RKO (cell line): ENCODE measurements around the gene ZNRD2.

ENCODE experiments used
- DNase-seq: peaks from one replicate; pipeline ENCODE4 v3.0.0-alpha.2; 2016; ENCODE audit warnings: low spot score

The ZNRD2 gene

DNA sequence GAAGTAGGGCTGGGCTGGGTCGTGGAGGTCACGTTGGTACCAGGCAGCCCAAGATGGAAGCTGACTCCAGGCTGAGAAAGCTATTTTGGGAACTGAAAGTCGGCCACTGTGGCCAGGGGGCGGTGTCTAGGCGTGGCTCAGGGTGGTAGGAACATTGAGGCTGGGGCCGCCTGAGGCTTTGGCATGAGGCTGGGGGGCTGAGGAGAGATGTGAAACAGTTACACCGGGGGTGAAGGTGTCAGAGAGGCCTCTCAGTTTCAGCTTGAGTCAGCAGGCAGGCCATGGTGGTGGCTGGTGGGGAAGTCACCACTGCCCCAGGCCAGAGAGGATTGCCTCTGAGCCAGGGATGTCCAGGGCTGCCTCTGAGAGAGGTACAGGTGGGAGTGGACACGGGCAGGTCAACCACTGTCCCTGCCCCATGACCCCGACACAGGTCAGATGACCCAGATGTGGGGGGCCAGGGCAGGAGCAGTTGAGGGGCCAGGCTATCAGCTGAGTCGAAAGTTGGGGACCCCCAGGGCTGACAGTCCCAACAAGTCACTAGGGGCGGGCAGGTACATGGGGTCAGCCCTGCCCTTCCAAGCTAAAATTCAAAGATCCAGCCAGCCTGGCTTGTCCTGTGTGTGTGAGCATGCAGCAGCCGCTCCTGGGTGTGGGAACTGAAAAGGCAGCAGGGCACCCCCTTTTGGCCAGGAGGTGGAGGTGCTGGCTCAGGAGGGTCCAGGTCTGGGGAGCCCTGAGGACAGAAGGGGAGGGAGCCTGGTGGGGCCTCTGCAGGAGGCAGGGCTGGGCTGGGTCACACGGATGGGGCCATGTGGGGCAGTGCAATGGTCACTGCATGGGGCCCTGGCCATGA, 18.1 kb downstream of the ZNRD2 start:
- DNase-seq: peak; percentile 40

DNA sequence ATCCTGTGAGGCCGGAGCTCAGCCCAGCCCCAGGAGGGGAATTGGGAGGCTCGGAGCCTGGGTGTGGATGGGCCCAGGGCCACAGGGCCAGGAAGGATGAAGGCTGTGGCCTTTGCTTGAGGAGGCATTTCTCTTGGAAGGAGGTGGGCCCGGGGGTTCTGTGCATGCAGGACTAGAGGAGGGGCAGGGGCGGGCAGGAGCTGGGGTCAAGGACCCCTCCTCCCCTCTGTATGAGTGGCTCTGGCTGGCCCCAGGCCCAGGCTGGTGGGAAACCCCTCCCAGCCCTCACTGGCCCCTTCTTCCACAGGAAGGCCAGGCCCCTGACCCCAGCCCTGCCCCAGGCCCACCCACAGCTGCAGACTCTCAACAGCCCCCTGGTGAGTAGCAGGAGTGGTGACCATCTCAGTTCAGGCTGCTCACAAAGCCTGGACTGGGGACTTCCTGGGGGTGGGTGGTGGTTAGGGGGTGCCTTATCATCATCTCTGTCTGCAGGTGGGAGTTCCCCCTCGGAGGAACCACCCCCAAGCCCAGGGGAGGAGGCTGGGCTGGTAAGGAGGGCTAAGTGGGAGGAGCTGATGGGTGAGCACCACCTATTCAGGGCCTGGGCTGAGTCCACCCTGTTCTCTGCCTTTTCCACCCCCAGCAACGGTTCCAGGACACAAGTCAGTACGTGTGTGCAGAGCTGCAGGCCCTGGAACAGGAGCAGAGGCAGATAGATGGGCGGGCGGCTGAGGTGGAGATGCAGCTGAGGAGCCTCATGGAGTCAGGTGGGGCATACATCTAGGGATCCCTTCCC, 19.4 kb downstream of the ZNRD2 start:
- DNase-seq: no peak

DNA sequence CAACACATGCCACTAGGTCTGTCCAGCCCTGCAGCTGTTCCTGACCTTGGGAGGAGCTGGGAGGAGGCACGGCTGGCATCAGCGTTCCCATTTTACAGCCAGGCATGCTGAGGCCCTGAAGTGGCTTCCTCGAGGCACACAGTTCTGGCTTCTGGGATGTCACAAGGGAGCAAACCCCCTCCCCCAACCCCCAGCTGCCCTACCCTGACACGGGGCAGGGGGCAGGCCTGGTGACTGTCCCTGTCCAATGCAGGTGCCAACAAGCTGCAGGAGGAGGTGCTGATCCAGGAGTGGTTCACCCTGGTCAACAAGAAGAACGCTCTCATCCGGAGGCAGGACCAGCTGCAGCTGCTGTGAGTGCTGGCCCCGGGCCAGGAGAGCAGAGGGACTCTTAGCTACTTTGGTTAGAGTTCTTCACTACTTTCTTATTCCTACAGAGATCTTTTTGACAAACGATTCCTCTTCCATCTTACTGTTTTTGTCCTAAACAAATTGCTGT, 20.0 kb downstream of the ZNRD2 start:
- peak; percentile 39 for DNase-seq

DNA sequence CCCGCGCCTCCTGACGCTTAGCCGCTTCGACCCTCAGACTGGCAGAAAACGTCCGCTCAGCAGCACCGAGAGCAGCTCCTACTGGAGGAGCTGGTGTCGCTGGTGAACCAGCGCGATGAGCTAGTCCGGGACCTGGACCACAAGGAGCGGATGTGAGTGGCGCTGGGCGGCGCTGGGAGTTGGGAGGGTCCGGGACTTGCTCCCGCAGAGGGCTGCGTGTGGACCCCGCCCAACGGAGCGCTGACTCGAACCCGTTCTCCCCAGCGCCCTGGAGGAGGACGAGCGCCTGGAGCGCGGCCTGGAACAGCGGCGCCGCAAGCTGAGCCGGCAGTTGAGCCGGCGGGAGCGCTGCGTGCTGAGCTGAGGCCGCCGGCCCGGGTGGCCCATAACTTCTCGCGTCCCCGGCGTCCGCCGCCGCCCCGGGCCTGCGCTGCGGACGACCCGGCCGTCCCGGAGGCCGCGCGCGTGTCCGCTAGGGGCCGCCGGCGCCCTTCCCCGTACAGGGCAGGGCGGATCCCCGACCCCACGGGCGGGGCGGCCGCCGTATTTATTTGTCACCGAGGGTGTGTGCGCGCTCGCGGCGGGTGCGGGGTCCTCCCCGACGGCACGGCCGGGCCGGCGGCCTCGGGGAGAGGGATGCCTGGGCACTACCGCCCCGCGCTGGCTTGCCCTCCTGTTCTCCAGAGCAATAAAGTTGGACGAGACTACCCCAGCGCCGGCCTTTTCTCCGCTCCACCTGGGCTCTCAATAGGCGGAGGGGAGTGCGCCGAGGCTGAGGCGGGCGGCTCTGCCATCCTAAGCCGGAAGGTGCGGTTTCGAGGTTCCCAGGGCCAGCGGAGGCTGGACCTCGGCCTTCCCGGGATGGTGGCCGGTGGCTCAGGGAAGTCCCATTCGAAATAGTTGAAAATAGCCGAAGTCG, 21.9 kb downstream of the ZNRD2 start:
- DNase-seq: no peak

DNA sequence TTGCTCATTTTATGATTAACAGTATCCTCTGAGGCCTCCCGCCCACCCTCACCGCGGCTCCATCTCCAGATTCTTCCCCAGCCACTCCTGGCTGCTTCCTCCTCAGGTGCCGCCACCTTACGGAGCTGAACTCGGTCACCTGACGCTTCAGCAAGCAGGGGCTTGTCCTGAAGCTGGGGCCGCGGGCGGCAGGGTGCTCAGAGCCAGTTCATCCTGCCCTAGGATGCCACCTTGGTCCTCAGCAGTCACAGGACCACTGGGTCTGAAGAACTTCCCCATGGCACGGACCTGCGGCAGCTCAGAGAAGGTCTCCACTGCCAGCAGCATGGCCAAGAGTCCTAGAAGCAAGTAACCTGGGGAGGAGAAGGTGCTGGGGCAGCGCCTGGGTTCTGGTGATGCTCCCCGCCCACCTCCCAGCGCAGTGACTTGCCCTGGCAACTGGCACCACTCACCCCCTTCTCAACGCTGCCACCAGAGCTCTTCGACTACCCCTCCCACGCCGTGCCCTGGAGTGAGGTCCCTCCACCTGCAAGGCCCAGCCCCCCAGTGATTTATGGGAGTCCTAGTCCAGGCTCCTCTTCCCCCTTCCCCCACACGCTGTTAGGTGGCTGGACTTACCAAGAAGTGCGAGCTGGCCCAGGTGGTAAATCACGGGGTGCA, 22.7 kb downstream of the ZNRD2 start:
- no peak for DNase-seq

DNA sequence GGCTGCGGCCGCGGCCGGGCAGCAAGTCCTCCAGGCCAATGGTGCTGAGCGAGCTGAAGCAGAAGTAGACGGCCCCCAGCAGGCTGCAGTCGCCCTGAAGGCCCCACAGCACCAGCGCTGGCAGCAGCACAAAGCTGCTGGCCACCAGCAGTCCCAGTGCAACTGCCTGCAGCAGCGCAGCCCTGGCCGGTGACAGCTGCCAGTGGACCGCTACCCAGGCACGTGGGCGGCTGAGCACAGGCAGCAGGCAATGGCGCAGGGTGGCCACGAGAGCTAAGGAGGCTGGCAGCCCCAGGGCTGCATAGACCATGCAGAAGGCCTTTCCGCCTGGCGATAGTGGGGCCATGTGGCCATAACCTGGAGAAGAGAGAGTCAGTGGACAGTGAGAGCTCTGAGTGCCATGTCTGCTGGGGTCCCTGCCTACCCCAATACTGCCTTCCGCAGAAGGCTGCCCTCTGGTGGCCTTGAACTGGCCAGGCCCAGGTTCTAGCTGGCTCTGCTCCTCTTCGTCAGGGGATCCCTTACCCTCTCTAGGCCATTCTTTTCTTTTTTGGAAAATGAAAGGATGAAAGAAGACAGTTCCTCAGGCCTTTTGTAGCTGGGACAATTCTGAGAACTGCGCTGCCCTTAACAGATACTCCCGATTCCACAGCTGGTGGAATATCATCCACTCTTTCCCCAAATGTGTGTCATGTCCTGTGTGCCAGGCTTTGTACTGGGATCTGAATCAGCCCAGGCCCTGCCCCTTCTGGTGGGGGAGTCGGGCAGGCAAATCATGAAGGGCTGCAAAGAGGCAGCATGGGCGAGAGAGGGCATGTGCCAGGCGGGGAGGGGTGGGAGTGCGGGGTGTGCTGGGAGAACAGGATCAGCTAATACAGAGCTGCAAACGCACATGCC, 23.5 kb downstream of the ZNRD2 start:
- no peak for DNase-seq

DNA sequence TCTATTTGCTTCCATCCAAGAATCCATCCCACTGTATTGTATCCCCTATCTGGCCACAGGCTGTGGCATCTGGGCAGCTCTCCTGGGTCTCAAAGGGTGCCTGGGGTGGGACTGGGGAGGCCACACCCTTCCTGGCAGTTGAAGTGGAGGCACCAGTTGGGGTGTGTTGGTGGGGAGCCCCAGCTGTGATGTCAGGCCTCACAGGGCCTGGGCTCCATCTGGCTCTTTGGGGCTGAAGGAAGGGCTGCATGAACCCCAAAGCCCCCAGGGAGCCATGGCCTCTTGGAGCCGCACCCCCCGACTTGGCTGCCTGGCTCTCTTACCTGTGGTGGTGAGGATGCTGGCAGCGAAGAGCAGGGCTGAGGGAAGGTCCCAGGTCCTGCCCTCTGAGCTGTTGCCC, 24.9 kb downstream of the ZNRD2 start:
- no peak for DNase-seq

DNA sequence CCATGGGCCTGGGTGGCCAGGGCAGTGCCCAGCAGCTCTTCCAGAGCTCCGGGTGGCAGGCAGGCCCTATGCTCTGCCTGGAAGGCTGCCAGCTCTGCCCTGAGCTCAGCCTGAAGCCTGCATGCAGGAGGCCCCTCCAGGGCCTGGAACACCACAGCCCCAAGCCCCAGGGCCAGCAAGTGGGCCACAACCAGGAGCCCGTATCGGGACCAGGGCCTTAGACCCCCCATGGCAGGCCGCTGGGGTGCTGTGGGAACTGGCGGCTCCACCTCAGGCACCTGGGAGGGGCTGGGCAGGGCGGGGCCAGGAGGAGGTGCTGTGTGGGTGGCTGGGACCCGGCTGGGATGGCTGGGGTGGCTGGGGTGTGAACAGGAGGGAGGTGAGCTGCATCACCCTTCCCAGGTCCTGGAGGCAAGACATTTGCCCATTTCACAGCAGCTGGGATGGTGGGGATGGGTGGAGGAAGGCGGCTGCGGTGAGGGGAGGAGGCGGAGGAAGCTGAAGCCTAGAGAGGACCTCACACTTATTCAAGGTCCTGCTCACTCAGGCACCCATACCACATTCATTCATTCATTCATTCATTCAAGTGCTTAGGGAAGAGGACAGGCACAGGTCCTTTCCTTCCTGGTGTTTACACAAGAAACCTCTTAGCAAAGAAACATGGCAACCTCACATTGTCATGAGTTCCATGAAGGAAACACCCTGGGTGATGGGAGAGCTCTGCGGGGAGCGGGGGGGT, 25.4 kb downstream of the ZNRD2 start, which contains the start of gene KCNK7:
Gene KCNK7, minus strand, starts transcription at position 258 of the 739 bp plus-strand sequence. Its CDS starts 28 bp downstream, at position 230.
- DNase-seq: no peak

DNA sequence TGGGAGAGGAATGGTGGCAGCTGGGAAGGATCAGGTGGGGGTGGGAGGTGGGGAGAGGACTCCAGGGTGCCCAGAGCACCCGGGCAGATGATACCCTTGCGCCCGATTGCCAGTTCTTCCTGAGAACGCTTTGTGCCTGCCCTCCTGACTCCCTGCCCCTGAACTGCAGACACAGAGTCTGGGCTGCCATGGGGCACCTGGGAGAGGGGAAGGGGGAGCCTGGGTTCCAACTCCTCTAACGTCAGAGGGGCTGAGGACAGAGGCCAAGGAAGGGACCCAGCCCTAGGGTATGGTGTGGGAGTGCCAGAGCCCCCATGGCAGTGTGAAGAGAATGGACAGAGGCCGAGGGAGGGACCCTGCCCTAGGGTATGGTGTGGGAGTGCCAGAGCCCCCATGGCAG, 26.2 kb downstream of the ZNRD2 start:
- DNase-seq: no peak

DNA sequence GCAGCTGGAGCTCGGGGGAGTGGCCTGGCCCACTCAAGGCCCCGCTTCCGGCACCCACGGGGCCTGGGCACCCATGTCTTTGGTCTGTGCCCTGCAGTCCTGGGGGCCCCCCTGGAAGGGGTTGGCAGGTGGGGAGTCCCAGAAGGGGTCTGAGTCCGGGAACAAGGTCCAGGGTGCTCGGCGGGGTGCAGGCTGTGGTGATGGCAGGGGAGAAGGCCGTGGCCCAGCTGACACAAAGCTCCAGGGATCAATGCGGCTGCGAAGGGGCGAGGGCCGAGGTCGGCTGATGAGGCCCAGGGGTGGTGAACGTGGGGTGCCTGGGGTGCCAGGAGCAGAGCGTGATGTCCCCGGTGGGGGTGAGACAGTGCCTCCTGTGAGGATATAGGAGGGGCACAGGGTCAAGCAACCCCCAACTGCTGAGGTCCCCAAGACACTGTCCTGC, 28.0 kb downstream of the ZNRD2 start:
- DNase-seq: no peak

DNA sequence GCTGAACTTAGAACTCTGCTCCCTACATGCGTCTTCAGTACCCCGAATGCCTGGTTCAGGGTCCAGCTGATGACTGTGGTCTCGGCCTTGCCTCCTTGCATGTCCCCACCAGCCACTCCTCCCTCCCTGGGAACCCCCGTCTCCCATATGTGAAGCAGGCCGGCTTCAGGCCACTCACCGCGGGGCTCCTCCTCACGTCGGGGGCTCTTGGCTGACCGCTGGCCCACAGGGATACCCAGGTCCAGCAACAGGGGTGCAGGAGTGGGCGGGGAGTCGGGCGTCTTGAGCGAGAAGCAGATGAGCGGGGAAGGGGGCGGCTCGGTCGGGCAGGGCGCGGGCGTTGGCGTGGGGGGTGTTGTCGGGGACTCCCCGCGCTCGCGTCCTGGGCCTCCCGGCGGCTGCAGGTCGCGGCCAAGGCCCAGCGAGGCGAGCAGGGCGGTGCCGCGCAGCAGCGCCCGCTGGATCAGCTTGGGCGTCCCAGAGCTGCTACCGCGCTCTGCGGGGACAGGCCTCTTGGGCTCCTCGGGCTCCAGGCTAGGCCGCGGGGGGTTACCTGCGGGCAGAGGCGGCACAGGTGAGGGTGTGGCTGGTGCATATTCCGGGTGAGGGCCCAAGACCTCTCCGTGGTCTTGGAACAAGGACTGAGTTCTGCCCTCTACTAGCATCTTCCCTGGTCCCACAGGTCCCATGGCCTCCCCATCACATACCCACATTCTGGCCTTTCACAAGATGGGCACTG, 29.1 kb downstream of the ZNRD2 start:
- DNase-seq: no peak

DNA sequence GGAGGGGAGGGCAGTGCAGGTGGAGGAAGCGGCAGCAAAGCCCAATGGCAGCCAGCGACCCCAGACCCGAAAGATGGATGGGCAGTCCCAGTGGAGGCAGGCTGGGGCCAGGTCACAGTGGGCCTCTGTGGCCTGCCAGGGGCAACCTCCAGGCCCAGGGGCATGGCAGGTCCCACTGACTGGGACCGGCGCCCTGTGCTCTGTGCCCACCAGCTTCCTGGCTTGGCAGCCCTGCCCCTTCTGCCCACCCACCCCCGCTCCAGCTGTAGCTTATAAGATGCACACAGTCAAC, 29.6 kb downstream of the ZNRD2 start:
- DNase-seq: no peak

DNA sequence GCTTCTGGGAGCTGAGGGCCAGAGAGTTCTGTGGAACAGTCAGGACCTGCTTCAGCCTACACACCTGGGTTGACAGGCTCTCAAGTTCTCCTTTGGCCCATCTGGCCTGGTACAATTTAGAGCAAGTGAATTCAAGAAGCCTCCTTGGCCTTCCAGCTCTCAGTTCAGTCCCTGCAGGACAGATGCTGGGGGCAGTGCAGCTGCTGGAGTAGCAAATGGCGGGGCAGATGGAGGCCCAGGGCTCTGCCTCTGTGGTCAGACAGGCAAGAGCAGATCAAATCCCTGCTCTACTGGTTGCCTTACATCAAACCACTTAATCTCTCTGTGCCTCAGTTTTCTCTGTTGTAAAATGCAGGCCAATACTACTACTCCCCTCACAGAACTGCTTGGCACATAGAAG, 34.0 kb downstream of the ZNRD2 start:
- no peak for DNase-seq

DNA sequence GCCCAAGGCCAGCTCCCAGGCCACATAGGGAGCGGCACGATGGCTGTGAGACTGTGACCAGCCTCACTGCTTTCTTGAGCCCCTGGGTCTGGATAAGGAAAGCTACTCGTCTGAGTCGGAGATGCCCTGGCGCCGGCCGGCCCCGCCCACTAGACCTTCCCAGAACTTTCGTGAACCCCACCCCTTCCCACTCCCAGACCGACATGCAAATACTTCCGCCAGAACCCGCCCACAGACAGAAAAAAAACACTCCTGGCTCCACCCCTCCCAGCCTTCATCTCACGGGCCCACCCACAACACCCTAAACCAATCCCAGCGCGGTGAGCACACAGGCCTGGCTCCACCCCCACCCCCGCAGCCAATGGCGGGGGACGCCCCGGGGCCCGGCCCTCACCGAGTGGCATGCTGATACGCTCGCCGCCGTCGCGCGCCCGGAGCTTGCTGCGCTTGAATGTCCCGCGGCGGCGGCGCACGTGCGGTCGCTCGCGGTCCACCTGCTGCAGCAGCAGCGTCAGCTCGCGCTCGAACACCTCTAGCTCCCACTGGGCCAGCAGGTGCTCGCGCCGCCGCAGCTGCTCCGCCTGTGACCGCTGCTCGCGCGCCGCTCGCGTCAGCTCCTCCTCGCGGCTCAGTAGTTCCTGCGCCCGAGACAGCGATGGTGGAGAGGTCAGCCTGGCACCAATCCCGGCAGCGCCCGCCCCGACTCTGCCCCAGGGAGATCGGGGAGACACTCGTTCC, 36.8 kb downstream of the ZNRD2 start:
- peak; percentile 85 for DNase-seq

DNA sequence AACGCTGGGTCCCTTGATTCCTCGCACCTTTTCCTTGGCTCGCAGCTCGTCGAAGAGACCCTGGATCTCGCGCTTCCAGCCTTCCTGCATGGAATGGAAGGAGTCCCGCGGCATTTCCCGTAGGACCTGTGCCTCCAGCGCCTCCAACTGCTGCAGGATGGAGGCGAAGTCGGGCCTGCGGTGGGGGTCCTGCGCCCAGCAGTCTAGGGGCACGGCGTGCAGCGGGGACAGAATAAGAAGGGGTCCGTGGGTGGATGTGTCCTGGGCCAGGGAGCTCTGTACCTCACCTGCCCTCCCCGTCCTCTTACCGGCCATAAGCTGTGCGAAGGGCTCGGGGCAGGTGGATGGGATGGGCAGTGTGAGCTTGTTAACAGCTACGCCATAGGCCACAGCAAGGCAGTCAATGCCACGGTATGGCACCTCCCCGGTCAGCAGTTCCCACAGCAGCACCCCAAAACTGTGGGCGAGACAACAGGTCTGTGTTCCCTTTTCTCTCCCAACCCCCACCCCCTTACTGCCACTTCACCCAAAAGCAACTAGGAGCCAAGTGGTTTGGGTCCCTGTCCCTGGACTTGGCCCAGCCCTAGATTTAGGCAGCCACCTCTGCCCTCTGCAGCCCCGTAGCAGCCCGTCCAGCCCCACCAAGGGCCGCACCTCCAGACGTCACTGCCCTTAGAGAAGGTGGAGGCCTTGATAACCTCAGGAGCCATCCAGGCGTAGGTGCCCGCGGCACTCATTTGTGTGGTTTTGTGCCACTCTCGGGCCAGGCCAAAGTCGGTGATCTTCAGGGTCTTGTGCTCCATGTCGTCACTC, 37.5 kb downstream of the ZNRD2 start:
- DNase-seq: no peak

DNA sequence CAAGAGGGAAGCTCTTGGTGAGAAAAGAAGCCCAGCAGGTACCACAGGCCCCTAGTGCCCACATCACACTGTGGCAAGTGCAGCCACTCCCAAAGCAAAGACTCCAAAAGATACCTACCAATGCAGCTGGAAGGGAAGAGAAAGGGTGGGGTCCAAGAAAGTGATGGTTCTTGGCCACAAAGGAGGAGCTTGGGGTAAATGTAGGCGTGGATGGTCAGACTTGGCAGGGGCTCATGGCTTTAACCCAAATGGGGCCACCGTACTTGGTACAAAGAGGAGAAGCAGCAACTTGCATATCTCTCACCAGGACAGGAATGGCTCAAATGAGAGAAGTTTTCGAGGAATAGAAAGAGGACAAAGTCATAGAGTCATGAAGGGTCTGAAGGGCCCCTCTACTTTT, 39.0 kb downstream of the ZNRD2 start:
- no peak for DNase-seq

DNA sequence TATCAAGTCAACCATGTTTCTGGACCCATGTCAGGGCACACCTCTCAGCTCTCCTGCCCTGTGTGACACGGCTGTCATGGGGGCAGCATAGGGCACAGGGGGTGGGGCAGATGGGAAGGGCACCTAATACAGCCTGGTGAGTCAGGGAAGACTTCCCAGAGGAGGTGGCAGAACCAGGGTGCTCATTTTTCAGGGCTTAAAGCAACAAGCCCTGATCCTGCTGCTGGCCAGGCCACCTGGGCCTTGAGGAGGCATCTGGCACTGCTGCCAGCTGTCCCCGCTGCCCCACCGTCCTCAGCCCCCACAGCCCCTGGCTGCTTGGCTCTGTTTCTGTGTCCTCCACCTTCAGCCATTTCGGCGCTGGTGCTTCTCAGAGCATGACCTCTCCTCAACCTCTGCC, 39.4 kb downstream of the ZNRD2 start:
- no peak for DNase-seq

DNA sequence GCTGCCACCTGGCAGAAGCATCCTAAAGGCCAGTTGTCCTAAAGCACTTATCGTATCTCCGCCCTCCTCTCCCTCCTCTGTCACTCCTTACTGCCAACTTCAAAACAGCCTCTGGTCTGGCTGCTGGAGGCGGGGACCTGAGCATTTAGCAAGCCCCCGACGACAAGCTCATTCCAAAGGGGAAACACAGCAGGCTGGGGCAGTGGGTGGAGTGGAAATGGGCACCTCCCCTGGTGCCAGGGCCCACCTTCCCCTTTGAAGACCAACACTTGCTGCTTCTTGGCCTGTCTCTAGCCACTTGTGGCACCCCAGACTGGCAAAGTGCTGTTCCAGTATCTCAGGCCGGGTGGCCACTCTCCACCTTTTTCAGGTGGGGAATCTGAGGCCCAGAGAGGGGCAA, 40.1 kb downstream of the ZNRD2 start:
- DNase-seq: no peak
